KG1 (cell line): ENCODE results near the gene PEDS1.
"Not testable (repeated sequence)": the region's sequence is repeated elsewhere in the genome, so short reads cannot be mapped to it uniquely, and the experiment has no call there.

Experiments
- DNase-seq: peaks from one replicate; lab custom pipeline; 2025; lab: John Stamatoyannopoulos, UW

The PEDS1 gene

DNA sequence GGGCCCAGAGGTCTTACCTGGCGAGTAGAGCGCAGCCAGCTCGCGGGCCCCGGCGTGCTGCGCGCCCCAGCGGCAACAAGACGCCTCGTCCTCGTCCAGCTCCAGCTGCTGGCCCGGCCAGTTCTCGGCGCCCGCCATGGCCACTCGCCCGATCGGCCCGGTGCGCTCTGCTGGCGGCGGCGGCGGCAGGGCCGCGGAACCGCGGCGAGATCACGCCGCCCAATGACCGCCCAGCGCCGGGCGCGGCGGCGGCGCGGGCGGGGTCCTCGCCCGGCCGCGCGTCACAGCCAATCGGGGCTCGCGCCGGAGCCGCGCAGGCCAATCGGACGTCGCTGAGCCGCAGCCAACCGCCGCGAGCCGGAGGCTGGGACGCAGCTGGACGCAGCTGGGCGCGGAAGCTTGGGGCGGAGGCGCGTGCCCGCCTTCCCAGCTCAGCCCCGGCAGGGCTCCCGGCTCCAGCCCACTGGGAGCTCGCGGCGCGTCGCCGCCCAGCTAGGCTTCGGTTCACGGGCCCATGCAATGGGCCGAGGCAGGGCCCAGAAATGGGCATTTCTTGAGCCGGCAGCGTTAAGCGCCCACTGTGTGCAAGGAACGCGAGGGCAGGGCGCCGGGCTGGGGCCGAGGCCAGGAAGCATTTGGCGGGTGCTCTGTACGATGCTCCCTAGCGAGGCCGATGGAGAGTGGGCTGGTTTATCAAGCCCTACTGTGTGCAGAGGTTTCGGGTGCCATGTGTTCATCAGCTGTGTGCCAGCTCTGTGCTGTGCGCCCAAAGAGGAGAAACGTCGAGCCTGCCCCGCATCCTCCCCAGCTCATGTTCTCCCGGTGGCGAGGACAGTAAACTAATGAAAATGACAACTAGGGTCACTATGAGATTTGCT, at the start of gene PEDS1:
Gene PEDS1 (minus strand): TSS at position 224 of the 878 bp plus-strand sequence. CDS start 86 bp downstream, at position 138.
- DNase-seq: peak; percentile 65

DNA sequence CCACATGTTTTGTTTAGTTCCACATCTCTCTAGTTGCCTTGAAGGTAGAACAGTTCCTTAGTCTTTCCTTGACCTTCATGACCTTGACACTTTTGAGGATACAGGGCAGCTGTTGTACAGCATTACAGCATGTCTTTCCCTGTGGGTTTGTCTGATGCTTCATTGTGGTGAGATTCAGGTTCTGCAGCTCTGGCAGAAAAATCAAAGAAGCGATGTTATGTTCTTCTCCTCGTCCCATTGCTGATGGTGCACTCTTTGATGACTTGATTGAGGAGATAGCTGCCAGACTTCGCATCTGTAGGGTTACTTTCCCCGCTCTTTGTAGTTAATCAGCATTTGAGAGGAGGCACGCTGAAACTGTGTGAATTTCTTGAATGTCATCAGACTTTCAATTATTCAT, 49.2 kb upstream of the PEDS1 start:
- no peak for DNase-seq

DNA sequence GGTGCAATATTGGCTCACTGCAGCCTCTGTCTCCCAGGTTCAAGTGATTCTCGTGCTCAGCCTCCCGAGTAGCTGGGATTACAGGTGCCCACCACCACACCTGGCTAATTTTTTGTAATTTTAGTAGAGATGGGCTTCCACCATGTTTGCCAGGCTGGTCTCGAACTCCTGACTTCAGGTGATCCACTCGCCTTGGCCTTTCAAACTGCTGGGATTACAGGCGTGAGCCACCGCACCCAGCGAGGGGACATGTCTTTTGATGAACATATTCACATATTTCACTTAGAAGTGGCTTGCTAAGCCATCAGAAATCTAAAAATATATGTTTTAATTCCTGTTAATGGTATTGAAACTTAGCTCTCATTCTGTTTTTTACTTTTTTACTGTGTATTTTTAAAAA, 48.2 kb upstream of the PEDS1 start:
- not testable (repeated sequence) for DNase-seq

DNA sequence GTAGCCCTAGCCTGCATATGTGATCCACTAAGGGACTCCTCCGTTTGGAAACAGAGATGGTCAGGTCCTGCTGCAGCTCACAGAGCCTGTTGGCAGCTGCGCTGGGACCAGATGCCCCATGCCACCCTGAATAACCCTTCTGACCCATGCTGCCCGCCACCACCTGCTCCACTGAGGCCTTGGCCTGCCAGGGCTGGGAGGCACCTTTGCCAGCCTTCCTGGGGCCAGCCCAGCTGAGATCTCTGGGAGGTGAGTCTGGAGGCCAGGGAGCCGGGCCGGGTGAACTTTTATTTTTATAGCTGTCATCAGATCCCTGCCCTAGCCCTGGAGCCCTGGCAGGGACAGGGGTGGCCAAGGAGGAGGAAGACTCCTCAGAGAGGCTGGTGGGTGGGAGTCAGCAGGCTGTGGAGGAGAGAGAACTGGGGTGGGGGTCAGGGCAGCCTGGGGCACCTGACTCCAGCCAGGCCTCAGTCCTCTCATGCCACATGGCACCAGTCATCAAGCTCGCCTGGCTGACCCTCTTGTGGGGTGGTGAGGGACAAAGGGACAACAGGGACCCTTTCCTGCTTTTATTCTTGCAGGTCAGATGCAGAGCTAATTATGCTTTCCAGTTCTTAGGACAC, 47.1 kb upstream of the PEDS1 start:
- DNase-seq: no peak

DNA sequence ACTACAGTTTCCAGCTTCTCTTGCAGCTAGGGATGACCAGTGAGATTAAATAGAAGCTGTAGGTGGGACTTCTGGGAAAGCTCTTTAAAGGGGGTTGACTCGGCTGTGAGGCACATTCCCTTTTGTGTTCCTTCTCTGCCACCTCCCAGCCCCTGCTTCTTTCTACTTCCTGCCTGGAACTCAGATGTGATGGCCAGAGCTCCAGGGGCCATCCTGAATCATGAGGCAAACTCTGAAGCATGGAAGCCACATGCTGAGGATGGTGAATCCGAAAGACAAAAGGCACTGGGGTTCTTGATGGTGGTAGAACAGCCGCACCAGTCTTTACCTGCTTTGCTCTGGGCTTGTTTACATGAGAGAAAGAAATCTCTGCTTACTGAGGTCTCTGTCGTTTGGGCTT, 46.2 kb upstream of the PEDS1 start:
- DNase-seq: no peak

DNA sequence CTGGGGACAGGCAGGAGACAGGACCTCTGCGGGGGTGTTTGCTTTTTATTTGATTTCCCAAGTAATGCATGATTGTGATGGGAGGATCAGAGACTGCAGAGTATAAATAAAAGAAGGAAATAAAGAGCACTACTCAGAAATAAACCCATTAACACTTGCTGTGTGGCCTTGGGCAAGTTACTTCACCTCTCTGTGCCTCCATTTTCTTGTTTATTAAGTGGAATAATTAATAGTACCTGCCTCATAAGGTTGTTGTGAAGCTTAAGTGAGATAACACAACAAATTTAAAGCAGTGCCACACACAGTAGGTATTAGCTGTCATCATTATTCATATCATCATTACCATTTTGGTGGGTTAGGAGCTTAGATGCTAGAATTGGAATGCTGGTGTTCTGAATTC, 45.2 kb upstream of the PEDS1 start:
- DNase-seq: no peak

DNA sequence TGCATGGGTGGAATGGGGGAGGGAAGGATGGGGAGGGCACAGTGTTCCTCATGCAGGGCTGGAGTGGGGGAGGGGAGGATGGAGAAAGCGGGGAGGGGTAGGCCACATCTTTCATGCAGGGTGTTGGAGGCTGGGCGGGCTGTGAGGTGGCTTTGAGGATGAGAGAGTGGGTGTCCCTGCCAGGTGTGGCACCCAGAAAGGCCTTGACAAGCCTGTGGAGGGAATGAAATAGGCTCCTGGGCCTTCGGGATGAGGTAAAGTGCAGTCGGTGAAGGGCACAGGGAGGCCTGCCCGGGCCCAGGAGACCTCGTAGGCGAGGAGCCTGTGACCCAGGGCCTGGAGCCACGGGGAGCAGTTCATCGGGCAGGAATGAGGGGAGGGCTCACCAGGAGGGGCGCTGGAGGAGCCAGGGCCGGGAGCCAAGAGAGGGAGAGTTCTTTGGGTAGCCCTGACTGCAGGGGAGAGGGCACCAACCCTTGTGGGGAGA, 44.7 kb upstream of the PEDS1 start:
- DNase-seq: no peak

DNA sequence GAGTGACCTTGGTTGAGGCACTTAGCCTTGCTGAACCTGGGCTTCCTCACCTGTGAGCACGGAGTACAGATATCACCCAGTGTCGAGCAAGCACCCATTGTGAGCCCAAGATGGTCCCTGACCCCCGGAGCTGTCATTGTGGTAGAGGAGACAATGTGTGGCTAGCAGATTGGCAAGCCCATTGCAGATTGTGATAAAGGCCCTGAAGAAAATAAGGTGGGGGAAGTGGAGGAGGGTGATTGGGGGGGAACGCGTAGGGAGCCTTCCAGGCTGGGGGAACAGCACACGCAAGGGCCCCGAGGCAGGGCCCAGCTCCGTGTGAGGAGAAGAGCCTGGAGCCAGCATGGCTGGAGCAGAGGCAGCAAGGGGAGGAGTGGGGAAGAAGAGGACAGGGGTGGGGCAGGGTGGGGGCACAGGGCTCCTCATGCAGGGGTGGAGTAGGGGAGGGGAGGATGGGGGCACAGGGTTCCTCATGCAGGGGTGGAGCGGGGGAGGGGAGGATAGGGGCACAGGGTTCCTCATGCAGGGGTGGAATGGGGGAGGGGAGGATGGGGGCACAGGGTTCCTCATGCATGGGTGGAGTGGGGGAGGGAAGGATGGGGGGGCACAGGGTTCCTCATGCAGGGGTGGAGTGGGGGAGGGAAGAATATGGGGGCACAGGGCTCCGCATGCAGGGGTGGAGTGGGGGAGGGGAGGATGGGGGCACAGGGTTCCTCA, 44.1 kb upstream of the PEDS1 start:
- DNase-seq: no peak

DNA sequence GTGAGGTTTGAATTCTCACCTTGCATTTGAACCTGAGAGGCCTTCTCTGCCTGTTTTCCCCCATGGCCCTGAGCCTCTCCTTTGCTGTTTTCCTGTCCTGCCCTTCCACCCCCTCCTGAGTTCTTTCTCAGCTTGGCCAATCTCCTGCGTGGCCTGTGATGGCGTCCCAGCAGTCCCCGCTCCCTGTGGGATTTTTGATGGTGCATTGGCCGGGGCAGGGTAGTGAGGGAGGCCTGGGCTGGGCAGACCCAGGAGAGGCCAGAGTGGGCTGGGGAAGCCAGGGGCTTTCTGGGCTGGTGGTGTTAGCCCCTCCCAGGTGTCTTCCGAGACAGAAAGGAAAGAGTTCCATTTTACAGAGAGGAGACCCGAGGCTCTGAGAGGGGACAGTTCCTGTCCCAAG, 43.4 kb upstream of the PEDS1 start:
- DNase-seq: no peak

DNA sequence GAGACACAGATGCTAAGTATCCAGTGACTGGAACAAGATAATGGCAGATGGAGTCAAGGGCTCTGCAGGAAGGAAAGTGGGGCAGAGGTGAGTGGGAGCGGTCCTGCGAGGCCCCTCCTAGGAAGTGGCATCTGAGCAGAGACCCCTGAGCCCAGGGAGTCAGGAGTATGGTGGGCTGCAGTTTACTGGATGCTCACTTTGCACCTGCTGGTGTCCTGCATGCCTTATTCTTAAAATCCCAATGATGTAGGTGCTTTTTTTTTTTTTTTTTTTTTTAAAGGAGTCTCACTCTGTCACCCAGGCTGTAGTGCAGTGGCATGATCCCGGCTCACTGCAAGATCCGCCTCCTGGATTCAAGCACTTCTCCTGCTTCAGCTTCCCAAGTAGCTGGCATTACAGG, 42.7 kb upstream of the PEDS1 start:
- DNase-seq: no peak

DNA sequence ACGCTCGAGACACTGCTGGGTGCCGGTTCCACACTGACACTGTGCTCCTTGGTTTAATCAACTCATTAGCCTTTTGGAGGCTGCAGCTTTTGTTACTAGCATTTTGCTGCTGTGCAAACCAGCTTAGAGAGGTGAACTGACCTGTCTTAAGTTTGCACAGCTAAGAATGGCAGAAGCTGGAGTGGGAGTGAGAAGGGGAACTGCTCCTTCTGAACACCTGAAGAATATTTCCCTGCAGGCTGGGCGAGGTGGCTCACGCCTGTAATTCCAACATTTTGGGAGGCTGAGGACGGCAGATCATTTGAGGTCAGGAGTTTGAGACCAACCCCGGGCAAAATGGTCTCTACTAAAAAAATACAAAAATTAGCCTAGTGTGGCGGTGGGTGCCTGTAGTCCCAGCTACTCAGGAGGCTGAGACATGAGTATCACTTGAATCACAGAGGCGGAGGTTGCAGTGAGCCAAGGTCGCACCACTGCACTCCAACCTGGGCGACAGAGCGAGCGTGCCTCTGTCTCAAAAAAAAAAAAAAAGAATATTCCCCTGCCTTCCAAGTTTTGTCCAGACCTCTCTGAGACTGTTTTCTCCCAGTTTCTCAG, 42.1 kb upstream of the PEDS1 start:
- DNase-seq: no peak

DNA sequence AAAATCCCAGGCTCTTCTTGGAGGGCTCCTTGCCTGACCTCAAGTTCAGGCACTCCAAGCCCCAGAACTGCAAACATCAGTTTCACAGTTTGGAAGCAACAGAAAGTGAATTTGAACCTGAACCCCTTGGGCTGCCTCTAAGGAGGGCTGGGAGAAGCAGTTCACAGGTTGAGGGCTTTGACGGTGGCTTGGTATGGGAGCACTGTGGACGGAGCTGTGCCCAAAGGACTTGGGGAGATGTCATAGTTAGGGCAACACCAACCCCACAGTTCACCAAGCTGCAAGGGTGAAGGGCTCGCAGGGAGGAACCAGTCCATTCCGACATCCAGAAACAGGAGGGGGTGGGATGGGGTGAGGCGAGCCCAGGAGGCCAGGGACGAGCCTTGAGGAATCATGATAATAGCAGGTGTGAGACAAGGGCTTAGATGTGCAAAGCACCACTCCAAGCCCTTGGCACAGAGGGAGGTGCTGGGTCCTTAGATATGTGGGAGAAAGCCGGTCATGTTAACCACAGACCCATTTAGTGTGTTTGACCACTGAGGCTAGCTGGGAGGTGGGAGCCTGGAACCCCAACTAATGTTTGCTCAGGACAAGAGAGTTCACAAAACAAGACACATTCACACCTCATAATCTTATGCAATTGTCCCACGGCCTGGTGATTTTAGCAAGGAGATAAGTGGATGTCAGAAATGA, 41.5 kb upstream of the PEDS1 start:
- no peak for DNase-seq

DNA sequence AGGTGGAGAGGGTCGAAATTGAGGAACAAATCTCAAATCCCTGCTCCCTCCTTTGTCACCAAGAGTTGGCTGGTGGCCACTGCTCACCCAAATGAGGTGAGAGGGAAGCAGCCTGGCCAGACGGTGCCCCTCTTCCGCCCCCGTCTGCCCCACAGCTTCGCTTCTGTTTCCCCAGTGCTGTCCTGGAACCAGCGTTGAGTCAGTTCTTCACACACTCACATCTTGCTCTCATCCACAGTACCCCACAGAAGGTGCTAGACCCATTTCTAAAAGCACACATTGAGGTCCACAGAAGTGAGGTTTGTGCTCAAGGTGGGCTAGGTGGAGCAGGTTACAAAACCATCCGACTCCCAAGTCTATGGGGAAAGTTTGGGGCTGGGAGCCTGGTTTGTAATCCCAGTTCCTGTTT, 40.9 kb upstream of the PEDS1 start:
- no peak for DNase-seq

DNA sequence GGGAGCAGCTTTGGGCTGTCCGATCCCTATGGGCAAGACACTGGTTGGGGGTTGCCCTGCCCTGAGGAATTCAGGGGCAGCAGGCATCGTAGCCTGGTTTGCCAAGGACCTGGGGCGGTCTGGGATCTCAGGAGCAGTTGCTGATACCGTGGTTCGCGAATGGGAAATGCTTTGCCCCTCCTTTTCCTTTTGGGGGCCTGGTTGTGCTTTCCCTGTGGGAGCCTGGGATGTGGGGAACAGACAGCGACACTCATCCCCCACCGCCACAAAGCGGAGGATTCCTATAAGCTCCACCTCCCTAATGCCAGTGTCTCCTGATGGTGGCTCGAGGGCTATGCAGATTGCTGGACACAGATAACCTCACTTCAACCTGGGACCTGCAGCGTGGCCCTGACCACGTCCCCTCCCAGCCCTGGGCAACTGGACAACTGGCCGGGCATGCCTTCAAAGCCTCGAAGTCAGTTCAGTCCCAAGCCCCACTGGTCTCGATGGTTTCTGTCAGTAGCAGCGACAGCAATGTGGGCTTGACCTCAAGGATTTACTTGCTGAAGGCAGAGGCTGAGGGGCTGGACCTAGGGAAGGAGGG, 40.4 kb upstream of the PEDS1 start:
- DNase-seq: no peak

DNA sequence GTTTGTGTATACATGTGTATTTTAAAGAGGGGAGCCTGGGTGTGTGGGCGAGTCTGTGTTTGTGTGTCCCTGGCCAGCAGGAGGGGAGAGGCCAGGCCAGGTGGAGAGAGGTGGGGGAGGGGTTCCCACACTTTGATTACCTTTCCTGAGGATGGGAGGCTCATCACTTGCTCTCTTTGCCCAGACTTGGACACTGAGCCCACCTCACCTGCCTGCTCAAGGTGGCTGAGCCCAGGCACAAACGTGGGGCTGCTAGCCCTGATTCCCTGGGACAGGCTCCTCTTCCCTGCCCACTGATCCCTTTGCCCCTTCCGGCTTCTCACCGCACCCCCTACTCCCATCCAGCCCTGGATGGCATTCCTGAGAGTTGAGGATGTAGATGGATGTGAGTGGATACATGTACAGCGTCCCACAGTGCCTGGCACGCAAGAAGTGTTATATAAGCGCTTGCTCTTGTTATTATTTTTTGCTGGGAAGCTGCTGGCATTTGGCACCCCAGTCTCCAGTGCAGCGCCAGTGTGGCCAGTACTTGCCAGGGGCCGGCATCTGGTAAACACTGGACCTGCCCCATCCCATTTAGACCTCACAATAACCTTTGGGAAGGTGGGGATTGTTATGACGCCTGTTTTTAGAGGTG, 39.8 kb upstream of the PEDS1 start:
- no peak for DNase-seq

DNA sequence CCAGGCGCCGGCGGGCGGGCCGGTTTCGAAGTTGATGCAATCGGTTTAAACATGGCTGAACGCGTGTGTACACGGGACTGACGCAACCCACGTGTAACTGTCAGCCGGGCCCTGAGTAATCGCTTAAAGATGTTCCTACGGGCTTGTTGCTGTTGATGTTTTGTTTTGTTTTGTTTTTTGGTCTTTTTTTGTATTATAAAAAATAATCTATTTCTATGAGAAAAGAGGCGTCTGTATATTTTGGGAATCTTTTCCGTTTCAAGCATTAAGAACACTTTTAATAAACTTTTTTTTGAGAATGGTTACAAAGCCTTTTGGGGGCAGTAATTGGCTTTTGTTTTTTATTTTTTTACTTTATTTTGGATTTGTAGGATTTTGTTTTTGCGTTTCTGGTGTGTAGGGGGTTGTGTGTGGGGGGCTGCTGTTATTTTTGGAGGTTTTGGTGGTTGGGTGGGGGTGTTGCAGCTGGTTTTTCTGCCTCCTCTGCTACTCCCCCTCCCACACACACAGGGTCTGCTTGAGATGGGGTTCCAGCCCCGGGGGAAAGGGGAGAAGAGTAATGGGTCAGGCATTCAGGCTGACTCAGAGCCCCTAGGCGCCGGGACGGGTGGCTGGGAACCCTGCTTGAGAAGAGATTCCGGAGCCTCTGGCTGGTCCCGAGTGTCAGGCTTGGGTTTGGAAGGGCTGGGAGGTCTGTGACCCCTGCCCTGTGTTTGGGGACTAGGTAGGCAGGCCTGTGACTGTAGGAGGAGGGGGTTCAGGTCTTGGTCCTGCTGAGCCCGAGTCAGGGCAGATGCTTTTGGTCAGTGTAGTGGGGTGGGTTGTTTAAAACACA, 39.1 kb upstream of the PEDS1 start:
- DNase-seq: no peak

DNA sequence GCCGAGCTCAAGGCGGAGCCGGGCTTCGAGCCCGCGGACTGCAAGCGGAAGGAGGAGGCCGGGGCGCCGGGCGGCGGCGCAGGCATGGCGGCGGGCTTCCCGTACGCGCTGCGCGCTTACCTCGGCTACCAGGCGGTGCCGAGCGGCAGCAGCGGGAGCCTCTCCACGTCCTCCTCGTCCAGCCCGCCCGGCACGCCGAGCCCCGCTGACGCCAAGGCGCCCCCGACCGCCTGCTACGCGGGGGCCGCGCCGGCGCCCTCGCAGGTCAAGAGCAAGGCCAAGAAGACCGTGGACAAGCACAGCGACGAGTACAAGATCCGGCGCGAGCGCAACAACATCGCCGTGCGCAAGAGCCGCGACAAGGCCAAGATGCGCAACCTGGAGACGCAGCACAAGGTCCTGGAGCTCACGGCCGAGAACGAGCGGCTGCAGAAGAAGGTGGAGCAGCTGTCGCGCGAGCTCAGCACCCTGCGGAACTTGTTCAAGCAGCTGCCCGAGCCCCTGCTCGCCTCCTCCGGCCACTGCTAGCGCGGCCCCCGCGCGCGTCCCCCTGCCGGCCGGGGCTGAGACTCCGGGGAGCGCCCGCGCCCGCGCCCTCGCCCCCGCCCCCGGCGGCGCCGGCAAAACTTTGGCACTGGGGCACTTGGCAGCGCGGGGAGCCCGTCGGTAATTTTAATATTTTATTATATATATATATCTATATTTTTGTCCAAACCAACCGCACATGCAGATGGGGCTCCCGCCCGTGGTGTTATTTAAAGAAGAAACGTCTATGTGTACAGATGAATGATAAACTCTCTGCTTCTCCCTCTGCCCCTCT, 38.2 kb upstream of the PEDS1 start:
- peak; percentile 62 for DNase-seq

DNA sequence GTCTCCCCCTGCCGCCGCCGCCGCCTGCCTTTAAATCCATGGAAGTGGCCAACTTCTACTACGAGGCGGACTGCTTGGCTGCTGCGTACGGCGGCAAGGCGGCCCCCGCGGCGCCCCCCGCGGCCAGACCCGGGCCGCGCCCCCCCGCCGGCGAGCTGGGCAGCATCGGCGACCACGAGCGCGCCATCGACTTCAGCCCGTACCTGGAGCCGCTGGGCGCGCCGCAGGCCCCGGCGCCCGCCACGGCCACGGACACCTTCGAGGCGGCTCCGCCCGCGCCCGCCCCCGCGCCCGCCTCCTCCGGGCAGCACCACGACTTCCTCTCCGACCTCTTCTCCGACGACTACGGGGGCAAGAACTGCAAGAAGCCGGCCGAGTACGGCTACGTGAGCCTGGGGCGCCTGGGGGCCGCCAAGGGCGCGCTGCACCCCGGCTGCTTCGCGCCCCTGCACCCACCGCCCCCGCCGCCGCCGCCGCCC, 37.6 kb upstream of the PEDS1 start:
- DNase-seq: peak; percentile 33
